GM18499 (cell line): ENCODE measurements around the gene CFAP73.

Experiments
- ATAC-seq: cut with Tn5 transposase; IDR thresholded peaks from one replicate; pipeline ENCODE4 v1.9.1; 2021; ENCODE audit warnings: moderate number of reproducible peaks; ENCODE audit not compliant: insufficient read depth, unreplicated experiment

Gene CFAP73

DNA sequence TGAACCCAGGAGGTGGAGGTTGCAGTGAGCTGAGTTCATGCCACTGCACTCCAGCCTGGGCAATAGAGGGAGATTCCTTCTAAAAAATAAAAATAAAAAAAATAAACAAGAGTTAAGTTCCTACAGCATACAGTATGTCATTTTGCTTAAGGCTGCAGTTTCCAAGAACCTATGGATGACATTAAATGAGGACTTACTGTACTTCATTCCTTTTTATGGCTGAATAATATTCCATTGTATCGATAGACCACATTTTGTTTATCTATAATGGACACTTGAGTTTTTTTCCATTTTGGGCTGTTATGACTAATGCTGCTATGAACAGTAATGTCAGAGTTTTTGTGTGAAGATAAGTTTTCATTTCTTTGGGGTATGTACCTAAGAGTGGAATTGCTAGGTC lies 31.4 kb upstream of the CFAP73 start:
- ATAC-seq, result no peak

DNA sequence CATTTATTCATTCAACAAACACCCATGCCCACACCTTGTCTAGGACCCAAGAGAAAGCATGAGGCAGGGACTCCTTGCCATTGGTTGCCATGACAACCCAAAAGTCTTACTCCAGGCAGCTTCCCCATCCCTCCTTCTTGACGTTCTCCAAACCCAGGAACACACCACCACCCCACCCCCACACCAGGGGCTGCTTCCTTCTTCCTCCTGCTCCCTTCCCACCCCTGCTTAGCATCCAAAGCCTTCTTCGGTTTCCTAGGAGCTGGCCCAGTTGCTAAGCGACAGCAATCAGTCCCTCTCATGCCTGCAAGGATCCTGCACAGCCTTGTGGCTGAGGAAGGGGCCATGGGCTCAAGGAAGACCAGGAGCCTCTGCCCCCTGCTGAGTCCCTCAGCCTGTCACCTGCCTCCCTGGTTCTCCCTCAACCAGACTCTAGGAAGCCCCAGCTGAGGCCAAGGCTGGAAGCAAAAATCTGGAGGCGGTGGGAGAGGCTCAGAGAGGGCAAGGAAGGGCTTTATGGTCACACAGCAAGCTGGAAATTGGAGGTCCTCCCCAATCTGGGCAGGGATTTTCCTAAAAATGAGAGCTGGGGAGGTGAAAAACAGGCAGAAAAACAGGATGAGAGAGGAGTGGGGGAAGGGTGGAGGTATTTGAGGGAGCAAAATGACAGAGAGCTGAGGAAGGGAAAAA lies 29.4 kb upstream of the CFAP73 start:
- ATAC-seq, result no peak

DNA sequence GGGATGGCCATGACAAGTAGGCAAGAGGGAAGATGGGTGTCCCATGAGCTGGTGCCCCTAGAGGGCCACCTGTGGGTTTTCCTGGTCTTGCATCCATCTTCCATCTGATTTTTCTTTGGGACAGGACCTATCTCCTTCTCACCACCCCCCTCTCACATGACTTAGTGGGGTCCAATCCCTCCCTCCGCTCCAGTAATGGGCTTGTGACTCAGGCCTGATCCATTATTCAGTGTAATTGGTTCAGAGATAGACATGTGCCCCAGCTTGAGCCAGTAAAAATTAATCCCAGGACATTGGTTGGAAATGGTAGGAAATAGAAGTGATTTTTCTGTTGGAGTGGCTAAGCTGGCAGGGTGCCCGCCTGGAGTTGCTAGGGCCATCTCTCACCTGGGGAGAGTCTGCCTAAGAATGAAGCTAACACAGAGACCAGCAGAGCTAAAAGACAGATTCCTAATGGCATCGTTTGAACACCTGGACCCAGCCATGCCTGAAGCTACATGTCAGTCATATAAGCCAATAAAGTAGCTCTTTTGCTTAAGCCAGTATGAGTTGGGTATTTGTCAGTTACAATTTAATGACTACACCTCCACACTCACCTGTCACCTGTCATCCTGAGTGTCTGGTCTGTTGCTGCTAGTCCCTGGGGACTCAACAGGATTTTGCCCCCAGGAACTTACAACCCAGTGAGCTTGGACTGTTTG lies 28.7 kb upstream of the CFAP73 start:
- ATAC-seq, result no peak

DNA sequence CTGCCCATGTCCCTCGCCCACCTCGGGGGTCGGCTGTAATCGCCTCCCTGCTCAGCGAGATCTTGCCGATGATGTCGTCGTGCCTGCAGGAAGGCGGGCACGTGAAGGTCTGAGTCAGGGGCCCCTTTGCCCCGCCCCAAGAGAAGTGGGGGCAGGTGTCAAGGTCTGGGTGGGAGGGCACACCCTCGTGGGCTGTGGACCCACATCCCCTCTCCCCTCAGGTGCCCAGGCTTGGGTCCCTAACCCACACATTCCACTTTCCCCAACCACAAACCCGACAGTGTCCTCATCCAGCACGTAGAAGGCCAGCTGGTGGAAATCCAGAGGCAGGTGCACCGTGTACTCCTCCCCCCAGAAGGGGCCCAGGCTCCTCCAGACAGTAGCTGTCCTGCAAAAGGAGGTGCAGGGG lies 21.7 kb upstream of the CFAP73 start:
- no peak for ATAC-seq

DNA sequence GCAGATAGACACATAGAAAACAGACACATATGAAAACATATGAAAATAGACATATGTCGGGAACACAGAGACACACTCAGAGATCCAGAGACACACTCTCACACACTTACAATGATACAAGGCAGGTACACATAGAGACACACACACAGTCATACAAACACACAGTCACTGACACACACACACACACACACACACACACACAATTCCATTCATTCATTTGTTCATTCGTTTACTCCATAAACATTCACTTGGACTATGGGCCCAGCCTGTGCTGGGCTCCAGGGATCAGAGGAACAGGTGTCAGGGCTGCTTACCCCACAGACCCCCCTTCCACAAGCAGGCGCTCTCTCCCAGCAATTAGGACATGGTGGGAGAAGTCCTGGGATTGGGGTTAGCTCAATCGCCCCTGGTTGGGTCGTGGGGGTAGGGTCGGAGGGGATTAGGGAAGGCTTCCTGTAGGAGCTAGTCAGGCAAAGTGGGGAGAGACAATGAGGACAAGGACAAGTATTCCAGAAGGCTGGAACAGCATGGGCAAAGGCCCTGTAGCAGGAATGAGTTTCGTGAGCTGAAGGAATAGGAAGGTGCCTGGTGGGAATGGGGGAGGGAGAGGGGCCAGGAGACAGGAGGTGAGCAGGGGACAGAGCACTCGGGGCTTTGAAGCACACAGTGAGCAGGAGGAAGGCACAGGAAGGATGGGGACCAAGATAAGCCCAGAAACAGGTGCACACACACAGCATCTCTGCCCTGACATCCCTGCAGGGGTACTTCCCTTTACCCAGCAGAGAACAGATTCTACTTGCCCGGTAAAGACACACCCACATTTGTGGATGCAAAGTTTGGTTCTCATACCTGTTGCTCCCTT lies 20.5 kb upstream of the CFAP73 start:
- ATAC-seq, result no peak

DNA sequence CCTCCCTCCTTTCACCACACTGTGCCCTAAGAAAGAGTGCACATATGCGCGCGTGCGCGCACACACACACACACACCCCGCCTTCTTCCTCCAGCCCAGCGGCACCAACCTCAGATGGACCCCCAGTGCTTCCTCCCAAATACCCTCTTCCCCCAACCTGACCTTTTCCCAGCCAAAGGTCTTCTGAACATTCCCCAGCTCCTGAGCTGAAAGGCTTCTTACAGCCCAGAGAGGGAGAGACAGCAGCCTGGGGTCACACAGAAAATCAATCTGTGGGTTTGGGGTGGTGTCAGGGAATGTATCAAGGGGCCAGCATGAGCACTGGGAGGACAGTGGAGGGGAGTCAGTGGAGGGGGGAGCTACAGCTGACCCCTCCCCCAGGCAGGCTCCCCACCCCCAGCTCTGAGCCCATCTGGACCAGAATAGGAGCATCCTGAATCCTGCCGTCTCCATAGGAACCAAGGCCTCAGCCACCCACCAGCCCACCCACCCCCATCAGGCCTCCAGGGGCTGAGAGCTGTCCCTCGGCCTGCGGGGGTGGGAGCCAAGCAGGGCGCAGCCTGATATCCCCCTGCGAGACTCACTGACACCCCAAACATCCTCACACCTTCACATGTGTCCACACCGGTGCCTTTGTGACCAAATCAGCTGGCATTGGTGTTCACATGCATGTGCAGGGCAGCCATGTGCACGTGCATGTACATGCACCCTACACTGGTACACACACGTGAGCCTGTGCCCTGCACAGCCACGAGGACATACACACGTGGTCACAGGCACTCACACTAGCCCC lies 19.7 kb upstream of the CFAP73 start:
- no peak for ATAC-seq

DNA sequence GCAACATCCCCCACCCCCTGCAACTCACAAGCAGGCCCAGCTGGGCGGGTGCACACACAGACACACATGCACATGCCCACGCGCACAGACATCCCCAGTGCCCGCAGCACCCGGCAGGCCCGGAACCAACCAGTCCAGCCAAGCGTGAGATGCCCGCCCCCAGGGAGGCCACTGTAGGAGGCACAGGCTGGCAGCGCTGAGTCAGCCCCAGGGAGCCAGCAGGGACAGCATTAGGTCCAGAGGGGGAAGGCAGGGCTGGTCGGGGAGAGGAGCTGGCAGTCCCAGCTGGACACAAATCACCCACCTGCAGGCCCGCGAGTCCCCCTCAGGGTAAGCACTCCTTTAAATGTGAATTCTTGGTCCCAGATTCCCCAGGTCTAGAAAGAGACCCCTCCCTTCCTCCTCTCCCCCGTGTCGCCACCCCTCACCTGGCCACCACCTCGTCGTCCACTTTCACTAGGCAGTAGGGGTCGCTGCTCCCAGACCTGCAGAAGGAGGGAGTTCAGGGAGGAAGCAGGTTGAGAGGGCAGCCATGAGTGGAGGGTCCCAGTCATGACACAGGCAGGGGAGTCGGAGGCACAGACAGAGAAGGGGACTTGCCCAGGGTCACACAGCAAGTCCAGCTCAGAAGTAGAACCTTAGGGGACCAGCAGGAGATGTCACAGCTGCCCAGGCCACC lies 18.9 kb upstream of the CFAP73 start:
- no peak for ATAC-seq

DNA sequence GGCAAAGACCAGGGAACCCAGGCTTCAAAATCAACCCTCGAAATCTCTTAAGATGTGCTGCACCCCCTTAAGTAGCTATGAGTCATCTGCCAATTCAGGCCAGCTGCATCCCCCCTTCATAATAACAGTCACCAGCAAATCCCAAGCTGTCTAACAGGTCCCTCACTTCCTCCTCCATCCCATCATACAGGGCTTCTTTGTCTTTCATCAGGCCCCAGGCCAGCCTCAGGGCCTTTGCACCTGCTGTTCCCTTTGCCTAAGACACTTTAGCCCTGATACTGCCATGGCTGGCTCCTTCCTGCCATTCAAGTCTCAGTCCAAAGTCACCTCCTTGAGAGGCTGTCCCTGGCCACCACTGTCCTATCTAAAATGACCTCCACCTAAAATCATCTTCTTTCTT lies 18.0 kb upstream of the CFAP73 start:
- no peak for ATAC-seq

DNA sequence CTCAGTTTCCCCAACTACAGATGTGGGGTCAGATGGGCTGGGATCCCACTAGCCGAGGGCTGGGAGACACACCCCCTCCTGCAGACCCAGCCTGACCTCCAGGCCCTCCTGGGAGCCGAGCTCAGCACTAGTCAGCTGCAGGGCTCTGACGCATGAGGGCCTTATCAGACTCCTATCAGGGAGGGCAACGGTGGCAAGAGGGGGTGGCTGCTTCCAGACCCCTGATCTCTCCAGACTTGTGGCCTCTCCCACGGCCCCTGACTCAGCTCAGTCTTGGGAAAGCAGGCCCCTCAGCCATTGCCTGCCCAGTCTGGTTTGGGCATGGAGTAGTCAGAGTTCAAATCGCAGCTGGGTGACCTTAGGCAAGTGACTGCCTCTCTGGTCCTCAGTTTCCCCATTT lies 16.5 kb upstream of the CFAP73 start:
- ATAC-seq, result no peak

DNA sequence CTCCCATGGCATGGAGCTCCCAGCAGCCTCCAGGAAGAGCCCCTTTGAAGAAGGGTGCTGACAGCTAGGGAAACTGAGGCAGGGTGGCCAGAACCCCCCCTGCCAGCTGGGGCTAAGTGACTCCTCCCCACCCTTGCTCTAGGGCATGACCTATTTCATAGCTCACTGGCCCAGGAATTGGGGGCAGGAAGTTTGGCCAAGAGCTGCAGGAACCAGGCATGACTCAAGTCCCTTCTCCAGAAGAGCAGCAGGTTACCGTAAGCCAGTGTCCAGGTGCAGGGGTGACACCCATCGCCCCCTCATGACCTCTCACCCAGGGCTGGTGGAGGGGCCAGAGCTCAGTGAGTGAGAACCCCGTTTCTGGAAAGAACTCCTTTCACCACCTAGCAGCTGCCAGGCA lies 15.9 kb upstream of the CFAP73 start:
- ATAC-seq, result no peak

DNA sequence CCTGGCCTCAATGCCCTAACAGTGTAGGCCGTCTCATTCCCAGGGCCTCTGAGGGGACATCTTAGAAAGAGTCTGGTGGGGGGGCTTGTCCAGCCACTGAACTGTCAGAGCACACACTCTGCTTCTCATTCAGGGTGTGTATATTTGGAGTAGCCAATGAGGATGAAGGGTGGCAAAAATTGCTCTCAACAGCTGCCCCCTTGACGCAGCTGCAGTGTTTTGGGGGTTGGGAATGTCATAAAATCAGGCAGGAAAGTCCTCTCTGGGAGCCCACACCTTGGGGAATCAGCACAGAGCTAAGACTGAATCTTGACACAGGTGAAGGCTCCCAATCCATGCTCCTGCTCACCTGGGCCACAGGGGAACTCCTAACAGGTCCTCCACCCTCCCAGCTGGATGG lies 15.5 kb upstream of the CFAP73 start:
- ATAC-seq, result no peak

DNA sequence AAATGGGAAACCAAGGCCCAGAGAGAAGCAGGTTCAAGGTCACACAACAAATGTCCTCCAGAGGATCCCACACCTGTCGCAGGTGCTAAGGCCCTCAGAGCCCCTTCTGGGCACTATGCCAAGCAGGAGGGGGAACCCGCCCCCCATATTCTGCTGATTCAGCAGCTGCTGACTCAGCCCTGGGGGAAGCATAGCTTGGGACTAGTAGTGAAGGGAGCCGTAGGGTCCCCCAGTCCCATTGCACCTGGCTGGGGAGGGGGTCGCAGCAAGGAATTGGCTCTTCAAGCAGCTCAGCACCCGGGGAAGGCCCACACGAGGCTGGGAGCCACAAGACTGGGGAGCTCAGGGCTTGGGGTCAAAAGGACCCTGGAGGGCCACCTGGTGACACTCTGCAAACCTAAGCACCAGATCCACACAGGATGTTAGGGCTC lies 15.0 kb upstream of the CFAP73 start:
- ATAC-seq, result no peak

DNA sequence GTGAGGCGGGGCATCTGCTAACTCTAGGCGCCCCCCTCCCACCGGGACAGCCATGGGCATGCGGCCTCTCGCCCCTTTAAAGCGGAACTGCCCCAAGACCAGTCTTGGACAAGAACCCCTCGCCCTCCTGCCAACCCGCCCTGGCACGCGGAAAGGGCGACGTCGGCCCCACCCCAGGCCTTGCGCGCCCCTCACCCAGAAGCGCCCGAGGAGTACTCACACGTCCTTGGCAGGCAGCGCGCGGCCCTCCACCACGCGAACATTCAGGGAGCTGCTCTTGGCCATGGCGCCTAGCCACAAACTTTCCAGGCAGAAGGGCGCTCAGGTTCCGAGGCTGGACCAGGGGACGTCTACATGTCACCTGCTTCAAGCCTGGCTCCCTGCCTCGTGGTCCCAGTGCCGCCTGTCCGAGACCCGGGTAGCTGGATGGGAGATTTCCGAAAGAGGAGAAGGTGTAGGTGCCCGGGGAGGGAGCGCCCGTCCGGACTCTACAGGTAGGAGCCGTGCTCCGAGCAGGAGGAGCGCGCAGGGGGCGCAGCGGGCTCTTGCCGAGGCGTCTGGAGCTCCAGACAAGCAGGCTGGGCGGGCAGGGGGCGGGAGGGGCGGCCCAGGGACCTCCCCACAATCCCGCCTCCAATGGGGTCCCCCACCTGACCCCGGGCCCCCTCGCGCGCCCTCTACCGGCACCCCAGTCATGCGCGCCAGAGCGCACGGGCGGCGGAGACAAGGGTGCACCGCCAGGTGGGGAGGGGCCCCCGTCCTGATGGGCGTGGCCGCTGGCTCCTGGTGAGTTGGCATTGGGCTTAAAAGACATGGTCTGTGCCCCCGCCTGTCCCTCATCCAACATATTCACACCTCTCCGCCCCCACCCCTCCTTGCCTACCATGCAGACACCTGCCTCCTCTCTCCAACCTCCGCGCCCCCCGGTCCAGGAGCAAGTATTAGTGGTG lies 14.1 kb upstream of the CFAP73 start, which contains the start of gene RASAL1:
Gene RASAL1 (minus strand): TSS at position 584 of the 950 bp plus-strand sequence. CDS start 299 bp downstream, at position 285.
- ATAC-seq, result no peak

DNA sequence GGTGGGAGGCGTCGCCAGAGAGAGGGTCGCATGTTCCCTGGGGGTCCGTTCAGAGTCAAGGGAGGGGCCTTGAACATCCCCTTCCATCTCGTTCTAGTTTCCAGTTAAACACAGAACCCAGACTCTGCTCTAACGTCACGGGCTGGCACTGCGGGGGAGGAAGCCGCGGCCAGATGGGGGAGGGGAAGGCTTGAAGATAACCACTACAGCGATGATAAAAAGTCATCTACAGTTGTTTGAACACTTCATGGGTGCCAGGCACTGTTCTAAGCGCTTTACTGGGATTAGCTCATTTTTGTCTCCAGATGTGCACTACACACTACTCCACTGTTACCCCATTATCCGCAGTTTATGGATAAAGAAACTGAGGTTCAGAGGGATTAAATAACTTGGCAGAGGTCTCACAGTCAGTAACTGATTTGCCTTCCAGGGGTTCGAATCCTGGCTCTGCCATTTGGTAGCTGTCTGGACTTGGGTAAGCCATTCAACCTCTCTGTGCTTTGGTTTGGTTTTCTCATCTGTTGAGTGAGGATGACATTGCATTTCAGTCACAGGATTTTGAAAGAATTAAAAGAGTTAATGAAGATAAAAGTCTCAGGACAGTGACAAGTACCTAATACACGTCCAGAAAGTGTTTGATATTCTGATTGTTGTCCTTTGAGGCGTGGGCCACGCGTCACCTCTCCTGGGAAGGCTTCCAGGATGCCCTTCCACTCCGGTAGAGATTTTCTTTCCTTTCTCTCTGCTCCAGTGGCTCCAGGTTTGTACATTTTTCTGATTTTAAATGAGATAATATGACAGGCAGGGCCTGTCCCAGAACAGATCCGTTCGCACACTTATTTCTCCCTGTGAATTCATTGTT lies 13.2 kb upstream of the CFAP73 start:
- ATAC-seq, result no peak

DNA sequence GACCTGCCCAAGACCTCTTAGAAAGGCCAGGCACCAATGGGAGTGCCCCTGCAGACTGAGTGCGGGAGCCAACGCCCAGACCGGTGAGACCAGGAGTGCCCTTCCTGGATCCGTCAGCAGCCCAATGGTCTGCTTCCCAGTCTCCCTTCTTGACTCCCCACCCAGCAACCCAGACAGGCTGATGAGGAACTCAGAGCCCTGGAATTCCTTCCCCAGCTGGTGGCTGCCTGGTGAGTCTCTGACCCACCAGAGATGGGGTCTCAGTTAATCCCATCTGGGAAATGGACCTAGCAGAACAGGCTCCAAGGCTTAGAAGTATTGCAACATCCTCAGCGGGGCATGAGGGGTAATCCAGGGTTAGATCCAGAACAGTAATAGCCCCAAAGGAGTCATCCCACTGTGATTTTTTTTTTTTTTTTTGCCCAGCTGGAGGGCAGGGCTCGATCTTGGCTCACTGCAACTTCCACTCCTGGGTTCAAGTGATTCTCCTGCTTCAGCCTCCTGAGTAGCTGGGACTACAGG lies 12.5 kb upstream of the CFAP73 start:
- no peak for ATAC-seq

DNA sequence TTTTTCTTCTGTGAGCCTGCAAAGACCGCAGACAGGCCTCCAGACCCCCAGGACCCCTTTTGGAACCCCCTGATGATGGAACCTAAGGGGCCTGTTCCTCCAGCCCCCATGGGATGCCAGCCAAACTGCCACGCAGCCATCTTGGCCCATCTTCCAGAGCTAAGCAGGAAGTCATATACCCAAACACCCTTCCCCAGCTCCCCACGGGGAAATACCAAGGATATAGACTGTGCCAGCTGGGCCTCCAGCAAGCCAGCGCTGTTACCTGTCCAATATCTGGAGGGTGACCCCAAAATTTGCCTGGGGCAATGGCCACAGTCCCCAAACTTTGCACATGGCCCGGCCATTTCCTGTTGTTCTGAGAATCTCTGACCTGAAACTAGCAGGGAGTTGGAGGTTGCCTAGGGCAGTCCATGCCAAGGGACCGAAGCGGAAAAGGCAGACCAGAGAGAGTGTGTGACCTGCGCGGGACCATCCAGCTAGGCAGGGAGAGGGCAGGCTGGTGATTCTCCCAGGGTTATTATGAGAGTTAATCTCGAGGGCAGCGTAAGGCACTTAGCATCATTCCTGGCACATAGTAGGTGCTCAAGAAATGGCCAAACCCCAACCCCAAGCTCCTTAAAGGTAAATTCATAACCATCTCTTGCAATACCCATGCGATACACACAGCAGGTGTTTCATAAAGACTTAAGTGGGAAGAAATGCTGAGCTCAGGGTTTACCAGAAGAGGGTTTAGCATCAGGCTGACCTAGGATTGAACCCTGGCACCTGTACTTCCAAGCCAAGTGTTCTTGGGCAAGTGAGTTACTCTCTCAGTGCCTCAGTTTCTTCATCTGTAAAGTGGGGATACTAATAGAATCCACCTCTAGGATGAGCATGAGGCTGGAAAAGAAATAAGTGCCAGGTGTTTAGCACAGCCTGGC lies 11.4 kb upstream of the CFAP73 start:
- no peak for ATAC-seq
